GM19238 (cell line): Measurements from ENCODE around the gene CXorf38.

Experiments used
- DNase-seq: peaks from one replicate; pipeline ENCODE4 v3.0.0; 2011; ENCODE audit warnings: low spot score; ENCODE audit not compliant: insufficient read length

The CXorf38 gene, protein sequence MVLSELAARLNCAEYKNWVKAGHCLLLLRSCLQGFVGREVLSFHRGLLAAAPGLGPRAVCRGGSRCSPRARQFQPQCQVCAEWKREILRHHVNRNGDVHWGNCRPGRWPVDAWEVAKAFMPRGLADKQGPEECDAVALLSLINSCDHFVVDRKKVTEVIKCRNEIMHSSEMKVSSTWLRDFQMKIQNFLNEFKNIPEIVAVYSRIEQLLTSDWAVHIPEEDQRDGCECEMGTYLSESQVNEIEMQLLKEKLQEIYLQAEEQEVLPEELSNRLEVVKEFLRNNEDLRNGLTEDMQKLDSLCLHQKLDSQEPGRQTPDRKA

DNA sequence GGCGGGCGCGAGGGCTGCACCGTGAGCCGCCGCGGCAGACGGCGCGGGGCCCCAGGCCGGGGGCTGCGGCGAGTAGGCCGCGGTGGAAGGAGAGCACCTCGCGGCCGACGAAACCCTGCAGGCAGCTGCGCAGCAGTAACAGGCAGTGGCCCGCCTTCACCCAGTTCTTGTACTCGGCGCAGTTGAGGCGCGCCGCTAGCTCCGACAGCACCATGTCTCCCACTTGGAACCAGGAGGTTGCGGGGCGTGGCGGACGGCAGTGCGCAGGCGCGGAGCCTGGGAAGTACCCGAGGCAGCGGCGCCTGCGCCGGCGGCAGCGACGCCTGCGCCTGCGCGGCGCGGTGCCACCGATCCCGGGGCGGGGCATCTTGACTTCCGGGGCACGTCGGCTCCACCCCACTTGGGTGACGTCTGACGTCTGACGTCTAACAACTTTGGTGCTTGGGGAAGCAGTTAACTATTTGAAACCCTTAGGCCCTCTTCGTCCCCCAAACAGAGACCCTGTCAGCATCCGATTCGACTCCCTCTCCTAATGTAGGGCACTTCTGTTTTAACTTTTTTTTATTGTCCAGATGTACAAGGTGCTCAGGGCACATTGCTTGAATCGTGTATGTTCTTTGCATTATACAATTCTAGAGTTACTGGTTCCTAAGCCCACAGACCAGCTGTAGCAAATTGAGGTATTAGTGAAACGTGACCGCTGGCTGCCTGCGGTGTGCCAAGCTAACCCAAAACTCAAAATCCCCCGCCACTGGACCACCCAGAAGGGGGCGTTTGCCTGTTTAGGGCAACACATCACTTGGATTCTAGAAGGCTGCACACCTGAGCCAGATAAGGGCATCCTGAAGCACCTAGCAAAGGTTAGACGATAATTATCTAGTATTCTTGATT is at the start of gene CXorf38:
CXorf38 (minus strand) TSS at position 255 of the 891 bp plus-strand sequence; CDS start at position 214, 41 bp downstream.
- DNase-seq: peak; percentile 81

DNA sequence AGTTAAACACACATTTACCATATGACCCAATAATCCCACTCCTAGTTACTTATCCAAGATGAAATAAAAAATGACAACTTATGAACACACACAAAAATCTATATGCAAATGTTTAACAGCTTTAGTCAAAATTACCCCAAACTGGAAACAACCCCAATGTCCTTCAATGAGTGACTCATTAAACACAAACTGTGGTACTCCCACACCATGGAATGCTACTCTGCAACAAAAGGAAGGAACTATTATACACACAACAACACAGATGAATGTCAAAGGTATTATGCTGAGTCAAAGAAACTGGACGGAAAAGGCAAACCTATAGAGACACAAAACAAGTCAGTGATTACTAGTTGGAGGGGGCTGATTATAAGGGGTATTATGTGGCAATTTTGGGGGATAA is 47.4 kb upstream of the CXorf38 start:
- no peak for DNase-seq

DNA sequence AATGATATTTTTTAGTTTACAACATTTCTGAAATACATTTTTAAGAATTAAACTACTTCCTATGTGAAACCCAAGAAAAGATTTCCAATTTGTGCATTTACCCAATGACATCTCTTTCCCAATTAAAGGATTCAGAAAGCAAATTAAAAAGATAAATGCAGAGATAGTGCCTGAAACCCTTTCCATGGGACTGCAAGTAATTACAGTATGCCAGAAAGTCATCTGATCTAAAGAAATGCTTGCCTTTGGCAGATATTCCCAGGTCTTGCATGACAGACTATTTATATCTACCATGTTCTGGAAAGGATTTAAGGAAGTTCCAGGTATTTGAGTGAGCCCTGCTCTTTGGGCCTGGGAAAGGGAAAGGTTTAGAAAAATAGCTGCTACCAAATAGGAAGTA is 41.6 kb upstream of the CXorf38 start:
- no peak for DNase-seq

DNA sequence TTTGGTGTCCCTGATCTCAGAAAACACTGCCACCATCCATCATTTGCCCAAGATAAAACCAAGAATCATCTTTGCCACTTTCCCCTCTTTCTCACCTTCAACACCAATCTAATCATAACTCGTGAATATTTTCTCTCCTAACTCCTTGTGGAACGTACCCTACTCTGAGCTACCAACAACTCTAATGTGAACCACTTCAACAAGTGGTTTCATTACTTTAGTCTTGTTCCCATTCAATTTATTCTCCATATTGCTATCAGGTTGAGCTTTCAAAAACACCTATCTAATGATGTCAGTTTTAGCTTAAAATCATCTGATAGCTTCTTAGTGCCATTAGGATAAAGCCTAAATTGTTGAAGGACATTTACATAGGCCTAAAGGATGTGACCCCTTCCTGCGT is 39.8 kb upstream of the CXorf38 start:
- DNase-seq: no peak

DNA sequence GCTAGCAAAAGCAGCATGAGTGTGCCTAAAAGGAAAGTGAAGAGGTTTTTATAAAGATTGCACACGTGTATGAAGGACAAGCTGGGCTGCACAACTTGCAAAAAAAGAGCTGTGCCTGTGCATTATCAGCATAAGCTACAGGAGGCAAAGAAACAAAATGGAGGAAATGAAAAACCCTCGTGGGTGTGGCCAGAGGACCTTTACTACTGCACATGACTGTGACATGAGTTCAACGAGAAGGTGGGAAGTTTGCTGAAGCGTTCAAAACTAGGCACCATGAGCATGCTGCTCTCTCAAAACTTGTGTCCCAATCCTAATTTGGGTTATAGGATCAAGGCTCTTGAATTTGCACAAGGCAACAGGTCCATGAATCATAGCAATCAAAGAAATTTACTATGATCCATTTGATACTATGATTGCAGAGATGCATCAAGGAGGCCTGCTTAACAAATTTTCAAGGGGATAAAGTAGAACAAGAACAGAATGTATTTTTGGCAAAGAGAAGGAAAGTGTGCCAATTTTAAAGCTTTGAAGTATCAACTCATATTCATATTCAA is 38.1 kb upstream of the CXorf38 start:
- no peak for DNase-seq

DNA sequence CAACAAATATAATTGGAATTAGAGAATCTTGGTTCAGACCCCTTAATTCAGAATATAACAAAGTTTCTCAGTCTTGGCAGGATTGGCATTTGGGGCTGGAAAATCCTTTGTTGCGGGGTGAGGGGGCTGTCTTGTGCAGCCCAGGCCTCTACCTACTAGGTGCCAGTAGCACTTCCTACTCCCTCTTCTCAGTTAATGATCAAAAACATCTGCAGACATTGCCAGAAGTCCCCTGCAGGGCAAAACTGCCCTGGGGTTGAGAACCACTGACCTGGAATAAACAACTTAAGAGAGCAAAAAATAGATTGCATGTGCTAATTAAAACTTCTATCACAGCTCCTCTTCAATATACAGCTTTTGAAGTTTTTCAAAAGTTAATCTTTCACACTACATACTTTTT is 36.7 kb upstream of the CXorf38 start:
- no peak for DNase-seq

DNA sequence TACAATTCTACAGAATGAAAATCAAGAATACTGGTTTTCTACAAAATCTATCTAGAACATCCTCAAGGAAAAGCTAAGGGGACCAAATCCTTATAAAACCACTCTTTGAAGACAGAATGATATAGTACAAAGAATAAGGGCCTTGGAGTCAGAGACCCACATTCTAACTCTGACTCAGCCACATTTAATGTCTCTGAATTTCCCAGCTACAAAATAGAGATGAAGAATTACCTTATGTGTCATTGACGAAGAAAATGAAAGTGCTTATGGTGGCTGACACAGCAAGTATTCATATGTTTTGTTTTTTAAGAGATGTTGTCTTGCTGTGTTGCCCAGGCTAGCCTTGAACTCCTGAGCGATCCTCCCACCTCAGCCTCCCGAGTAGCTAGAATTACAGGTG is 35.9 kb upstream of the CXorf38 start:
- DNase-seq: no peak

DNA sequence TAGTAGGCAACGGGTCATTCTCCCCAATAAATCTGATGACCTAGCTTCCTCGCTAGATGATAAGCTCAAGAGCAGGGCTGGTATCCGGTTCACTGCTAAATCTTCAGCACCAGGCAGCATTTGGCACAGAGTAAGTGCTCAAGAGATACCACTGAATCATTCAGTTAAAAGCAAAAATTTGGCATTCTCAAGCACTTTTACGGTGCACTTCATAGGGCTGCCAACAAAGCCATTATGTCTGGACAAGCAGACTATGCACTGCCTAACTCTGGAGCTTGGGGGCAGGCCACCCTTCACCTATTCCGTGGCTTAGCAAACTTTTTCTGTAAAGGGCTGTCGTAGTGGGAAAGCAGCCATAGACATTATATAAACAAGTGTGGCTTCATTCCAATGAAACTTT is 23.8 kb upstream of the CXorf38 start:
- no peak for DNase-seq

DNA sequence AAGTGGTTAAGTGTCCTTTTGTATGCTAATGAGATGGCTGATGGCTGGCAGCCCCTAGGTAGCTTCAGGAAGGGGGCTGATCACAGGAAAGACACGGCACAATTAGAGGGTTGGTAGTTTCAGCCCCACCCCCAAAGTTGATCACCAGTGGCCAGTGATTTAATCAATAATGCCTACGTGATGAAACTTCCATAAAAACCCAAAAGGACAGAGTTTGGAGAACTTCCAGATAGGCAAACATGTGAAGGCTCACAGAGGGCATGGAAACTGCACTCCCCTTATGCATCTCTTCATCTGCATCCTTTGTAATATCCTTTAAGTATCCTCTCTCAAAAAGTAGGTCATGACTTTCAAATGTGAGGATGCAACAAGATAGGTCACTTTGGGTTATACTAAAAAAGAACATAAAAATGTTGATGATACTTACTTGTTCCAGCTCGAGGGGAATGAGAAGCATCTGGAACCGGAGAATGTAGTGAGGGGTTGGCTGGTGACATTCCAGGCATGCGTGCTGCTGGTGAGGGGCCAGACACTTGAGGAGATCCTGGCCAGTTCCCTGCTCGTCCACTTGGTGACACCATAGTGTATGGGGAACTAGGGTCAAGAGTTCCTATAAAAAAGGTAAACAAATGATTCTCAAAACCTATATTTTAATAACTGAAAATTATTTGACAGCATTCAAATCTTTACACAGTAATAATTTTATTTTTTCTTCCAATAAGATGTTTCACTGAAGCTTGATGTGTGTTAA is 16.7 kb upstream of the CXorf38 start:
- no peak for DNase-seq

DNA sequence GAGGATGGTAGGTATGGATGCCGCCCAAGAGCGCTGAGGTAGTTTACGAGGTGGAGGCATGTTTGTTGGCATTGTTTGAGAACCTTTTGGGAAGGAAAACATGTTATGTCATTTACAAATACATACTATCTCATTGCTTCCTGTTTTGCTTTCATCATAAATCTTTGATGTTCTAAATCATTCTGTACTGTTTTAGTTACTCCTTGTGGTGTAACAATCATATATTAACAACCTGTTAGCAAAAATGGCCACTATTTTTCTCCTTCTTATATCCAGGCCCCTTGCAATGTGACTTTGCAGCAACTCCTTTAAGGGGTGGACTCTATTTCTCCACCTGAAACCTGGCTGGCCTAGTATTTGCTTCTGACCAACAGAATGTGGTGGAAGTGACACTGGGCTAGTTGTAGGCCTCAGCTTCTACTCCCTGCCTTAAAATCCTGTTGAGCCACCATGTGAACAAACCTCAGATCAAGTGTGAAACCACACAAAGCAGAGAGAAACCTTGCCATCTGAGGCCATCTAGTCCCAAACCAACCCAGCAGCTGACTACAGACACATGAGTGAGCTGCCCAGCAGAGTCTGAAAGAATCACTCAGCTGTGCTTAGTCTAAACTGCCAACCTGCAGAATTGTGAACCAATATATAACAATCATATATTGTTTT is 15.8 kb upstream of the CXorf38 start:
- DNase-seq: no peak

DNA sequence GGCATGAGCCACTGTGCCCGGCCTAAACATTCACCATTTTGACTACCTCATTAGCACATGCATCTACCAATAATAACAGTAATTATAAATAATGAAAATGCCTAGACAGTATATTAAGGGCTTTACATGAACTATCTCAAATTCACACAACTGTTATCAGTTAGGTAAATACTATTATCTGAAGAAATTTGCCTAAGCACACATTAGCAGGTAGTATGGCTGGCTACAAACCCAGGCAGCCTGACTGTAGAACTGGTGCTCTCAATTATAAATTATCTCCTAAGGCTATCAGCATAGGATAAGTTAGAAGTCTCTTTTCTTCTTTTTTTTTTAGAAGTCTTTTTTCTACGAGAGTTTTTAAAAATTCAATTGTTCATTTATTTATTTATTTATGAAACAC is 14.1 kb upstream of the CXorf38 start:
- no peak for DNase-seq

DNA sequence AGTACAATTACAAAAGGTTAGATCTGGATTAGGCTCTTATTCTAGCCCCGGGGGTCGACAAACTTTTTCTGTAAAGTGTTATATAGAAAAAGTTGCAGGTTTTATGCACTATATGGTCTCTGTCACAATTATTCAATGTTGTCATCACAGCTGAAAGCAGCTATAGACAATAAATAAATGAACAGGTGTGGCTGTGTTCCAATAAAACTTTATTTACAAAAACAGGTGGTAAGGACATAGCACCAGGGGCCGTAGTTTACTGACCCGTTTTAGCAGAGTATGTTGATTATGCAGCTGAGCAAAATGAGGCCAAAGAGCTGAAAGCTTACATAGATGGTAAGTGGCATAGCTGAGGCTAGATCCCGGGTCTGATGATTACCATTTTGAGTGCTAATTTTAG is 13.0 kb upstream of the CXorf38 start:
- no peak for DNase-seq

DNA sequence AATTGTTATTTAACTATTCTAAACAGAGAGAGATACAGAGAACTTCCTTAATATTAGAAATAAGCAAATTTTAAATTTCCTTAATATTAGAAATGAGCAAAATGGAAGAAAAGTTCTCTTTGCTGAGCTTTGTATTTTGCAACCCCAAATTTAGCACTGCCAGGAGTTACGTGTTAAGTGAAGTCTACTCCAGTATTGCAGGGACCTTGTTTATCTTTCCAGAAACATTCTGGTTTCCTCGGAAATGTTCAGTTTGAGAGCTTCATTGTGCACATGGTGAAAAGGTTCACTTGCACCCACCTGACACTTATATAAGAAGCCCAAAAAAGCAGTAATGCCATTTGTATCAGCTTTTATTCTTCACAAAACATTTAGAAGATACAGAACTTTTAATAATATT is 6.2 kb upstream of the CXorf38 start:
- DNase-seq: no peak

DNA sequence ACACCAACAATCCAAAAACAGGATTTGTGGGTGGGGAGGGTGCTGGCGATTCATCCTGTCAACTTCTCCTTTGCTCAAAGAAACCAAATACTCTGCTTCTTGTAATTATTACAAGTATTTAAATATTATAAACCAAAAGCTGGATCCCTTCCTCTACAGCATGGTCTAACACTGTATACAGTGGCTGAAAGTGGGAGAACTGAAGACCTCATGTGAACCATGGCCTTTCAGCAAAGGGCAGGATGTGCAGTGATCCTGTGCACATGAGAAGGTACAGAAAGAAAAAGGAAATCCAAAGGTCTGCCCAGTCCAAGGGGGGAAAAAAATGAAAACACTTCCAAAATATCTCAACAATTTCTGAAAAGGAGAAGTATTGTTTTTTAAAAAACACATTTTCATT is 5.3 kb upstream of the CXorf38 start:
- DNase-seq: no peak

DNA sequence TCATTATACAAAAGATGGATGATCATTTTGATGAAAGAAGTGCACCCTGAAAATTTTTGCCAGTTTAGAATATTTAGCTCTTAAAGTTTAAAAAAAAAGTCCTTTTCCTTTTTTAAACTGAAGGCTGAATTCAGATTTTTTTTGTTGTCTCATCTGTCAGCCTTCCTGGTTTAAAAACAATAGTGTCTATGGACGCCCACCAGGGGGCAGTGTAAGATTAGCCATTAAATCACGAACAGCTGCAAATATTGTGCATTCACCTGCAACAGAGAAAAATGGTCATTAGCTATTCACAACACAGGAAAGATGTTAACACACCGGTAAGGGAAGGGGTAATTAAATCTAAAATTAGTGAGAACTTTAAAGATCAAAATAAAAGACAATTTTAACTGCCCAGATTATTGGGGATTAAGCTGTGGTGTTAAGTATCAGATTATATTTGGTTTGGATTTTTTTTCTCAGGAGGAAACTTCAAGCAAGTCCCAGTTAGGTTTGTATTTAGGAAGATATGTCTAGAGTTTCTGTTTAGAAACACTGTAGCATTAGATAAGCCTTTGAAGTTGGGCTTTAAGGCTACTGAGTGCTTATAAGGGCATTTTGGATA is 4.4 kb upstream of the CXorf38 start:
- DNase-seq: no peak

DNA sequence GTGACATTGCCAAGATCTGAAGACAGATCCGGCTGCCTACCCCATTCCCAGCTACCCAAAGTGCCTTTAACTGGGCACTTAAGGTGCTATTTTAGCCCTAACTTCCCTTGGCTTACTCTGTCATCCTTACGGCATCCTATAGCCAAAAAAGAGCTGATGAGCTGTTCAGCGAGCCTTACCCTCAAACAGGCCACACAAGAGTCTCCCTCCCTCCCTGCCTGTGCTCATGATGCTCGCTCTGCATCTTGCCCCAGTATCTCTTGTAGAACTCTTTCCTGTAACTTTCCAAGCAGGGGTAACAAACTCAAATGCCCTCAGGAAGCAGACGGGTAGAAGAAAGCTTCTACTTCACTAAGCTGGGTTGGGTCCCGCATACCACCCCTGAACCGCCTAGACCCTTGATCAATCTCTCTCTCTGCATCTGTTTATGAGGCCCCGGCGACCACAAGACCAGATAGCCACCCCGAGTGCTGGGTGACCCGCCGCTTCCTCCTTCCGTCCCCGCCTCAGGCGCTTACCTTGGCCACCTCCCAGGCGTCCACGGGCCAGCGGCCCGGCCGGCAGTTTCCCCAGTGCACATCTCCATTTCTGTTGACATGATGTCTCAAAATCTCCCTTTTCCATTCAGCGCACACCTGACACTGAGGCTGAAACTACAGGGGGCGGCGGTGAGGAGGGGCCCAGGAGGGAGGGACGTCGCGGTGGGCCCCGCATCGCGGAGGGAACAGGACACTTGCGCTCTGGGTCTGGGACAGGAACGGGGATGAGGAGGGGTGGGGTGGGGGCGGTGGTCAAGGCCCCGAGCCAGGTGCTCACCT is 663 bp downstream of the CXorf38 start:
- DNase-seq: peak; percentile 35

DNA sequence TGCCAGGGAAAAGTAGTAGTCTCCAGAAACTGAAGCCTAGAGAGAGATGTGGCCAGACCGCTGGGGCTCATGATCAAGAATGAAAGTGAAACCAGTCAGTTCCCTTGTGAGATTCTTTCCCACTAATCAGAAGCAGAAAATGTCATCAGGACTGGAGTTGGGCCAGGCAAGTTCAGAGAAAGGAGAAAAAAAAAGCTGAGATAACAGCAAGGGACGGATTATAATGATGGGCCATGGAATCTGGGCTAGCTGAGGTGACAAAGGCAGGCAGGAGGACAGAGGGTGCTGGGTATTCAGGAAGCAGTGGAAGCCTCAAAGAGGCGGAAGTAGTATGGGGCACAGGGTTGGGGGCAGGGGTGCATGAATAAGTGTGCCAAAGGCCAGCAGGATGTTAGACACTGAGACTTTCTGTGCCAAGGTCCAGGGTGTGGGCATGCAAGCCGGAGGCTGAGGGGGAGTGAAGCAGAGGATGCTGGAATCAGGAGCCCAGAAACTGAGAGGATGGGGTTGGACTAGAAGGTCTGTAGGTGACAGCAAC is 2.5 kb downstream of the CXorf38 start:
- peak; percentile 43 for DNase-seq

DNA sequence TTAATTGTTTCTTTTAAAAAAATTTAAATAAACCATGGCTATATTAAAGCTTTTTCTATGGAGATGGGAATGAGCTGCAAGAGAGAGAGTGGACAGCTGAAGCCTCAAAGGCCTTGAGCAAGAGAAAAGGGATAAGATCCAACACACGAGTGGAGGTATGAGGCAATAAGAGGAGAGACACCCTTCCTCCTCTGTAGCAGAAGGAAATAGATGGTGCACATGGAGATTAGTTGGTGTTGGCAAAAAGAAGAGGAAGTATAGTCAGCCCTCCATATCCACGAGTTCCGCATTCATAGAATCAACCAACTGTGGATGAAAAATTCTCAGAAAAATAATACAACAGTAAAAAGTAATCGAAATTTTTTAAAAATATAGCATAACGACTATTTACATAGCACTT is 3.2 kb downstream of the CXorf38 start:
- no peak for DNase-seq

DNA sequence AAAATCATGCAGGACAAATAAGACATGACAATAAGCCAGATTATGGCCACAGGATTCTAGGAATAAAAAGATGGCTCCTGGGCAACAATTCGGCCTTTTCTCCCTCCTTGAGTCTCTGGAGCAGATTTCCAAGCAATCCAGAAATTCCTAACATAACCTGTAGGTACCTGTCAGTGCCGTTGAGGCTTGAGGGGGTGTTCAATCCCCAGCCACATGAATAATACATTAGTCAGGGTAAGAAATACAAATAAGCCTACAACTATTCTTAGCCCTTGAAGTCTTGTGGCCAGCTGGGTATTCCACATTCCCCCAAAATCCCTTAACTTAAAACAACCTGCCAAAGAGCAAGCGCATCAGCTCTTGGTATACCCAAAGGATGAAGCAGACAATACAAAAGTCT is 9.7 kb downstream of the CXorf38 start:
- DNase-seq: no peak

DNA sequence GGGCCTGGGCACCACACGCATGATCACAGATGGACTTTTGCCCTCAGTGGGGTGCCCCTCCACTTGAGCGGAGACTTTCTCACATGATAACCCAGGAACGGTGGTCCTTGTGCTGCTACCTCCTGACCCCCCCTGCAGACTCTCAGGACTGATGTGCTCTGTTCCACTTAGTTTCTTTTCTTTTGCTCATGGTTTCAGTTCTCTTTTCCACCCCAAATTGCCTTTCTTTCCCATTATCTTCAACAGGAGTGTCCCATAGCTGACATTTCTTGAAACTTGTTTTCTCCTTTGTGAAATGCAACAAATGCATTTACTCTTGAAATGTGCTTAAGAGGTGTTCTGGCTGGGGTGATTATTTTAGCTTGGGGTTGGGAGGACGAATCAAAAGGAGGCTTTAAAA is 15.2 kb downstream of the CXorf38 start:
- no peak for DNase-seq
